ENCODE measurements around the gene MAD1L1.
A peak's percentile ranks its signal among the peaks of the same experiment; 100 is the strongest.

Gene MAD1L1

GRCh38 chr7:2014391-2015241 lies 218.1 kb downstream of the MAD1L1 start:
- Histone ChIP-seq H3K23ac (ENCODE audit: low read length in 2 of 2) (no peak overlapping the region), H2BK5ac (ENCODE audit: low read depth, low read length, poor library complexity, severe bottlenecking) (no peak overlapping the region), H3K4me2 (ENCODE audit: low read length, poor library complexity, severe bottlenecking) (no peak overlapping the region), H3K4ac (ENCODE audit: low read depth in 1 of 2, low read length in 2 of 2) (no peak overlapping the region), H2AFZ (ENCODE audit: low read depth, low read length) (no peak overlapping the region), H3K79me1 (replicated peaks; ENCODE audit: low read length, poor library complexity, severe bottlenecking) (peaks cover 12% of the 10 kb centered on the region), H3K27me3 (ENCODE audit: control insufficient read depth in 1 of 2, insufficient read depth in 1 of 2, low read length in 2 of 2) (no peaks in the 10 kb centered on the region), H3K36me3 (ENCODE audit: control insufficient read depth in 1 of 2, insufficient read depth in 2 of 2, low read depth in 1 of 2, low read length in 2 of 2) (peaks cover 5 to 42% of the 10 kb centered on the region in 2 experiments), H2AK5ac (ENCODE audit: low read length, severe bottlenecking) (no peak overlapping the region), H3K4me3 (ENCODE audit: insufficient read depth in 1 of 2, low read depth in 1 of 2, low read length in 2 of 2) (no peak overlapping the region), H2BK120ac (ENCODE audit: low read depth, low read length) (no peak overlapping the region), H3K9ac (ENCODE audit: low read length) (no peak overlapping the region), H4K91ac (ENCODE audit: low read length) (no peak overlapping the region), H3K4me1 (ENCODE audit: control insufficient read depth, insufficient read depth, low read depth, low read length) (peaks cover 29% of the 10 kb centered on the region), H2BK15ac (ENCODE audit: low read depth, poor library complexity, severe bottlenecking) (no peak overlapping the region), H3K14ac (ENCODE audit: low read length in 2 of 2) (no peak overlapping the region), H4K8ac (ENCODE audit: low read length) (no peak overlapping the region), H3K18ac (ENCODE audit: low read depth in 1 of 2, low read length in 2 of 2) (no peak overlapping the region), H3K27ac (ENCODE audit: low read length, poor library complexity, severe bottlenecking) (no peak overlapping the region), H3K9me3 (ENCODE audit: control insufficient read depth, low read length) (no peaks in the 10 kb centered on the region), H2BK12ac (ENCODE audit: low read length in 2 of 2) (no peak overlapping the region)
- 96% methylated on average over 47 of the region's 47 CpGs for WGBS
- no peak for DNase-seq

DNA sequence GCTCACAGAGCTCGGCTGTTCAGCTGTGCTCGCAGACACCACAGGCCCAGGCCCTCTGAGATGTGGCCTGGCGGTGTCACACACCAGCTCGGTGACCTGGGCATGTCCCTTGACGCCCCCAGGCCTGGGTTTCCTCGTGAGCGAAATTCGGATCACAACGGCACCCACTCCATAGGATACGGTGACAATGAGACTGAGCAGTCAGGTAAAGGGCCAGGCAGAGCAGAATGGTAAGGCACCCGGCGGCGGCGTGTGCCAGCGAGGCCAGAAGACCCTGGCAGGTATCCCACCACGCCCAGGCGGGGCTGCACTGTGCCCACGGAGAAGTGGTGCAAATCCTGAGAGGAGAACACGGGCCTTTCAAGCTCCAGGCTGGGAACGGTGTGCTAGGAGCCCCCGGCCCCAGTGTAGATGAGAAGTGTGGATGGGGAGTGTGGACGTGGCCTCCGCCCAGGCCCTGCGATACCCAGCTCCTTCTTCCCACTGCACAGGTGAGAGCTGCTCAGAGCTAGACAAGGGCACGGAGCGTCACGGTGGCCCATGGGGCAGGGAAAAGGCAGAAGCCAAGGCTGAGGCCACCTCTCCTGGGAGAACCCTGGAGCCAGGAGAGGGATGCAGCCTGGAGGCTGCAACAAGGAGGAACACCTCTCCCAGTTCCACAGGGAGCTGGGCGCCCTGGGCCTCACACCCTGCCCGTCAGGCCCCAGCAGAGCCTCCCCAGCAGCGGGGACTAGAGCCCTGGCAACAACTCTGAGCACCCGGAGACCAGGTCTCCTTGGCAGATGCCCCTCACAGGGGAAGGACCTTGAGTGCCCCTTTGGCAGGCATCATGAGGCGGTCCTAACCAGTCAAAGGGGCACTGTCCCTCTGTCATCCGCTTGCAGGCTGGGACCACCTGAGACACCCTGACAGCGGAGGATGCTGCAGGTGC lies 219.1 kb downstream of the MAD1L1 start:
- 95% methylated on average over 34 of the region's 34 CpGs for WGBS

DNA sequence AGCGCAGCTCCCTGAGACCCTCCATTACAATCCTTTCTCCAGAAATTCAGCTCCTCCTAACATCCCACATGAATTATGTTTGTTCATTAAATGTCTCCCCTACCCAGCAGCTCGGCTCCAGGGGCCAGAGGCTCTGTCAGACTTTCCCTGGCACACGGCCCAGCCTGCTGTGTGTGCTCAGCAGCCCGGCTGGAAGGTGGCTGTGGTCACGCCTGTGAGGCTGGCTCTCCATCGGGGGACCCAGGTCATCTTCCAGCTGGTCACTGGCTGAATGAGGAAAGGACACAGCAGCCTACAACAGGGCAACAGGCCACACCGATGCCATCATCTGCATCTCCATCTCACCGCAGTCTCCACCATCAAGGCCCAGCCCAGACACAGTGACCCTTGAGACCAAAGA lies 219.8 kb downstream of the MAD1L1 start:
- H3K18ac ChIP-seq (ENCODE audit: low read depth in 1 of 2, low read length in 2 of 2), result no peak overlapping the region
- H3K23ac ChIP-seq (ENCODE audit: low read length in 2 of 2), result no peak overlapping the region
- H4K91ac ChIP-seq (ENCODE audit: low read length), result no peak overlapping the region
- no peak overlapping the region for H3K27ac ChIP-seq (ENCODE audit: low read length, poor library complexity, severe bottlenecking)
- no peak overlapping the region for H3K4ac ChIP-seq (ENCODE audit: low read depth in 1 of 2, low read length in 2 of 2)
- H3K36me3 ChIP-seq (ENCODE audit: control insufficient read depth in 1 of 2, insufficient read depth in 2 of 2, low read depth in 1 of 2, low read length in 2 of 2), result peaks cover 5 to 56% of the 10 kb centered on the region in 2 experiments
- H3K4me1 ChIP-seq (ENCODE audit: control insufficient read depth, insufficient read depth, low read depth, low read length), result peaks cover 13% of the 10 kb centered on the region
- peak overlapping the region in 1 of 2 experiments; percentile 38 for H3K14ac ChIP-seq (ENCODE audit: low read length in 2 of 2)
- no peak overlapping the region for H3K9ac ChIP-seq (ENCODE audit: low read length)
- no peak overlapping the region for H3K4me3 ChIP-seq (ENCODE audit: insufficient read depth in 1 of 2, low read depth in 1 of 2, low read length in 2 of 2)
- H2BK5ac ChIP-seq (ENCODE audit: low read depth, low read length, poor library complexity, severe bottlenecking), result no peak overlapping the region
- 91% methylated on average over 8 of the region's 8 CpGs for WGBS
- no peak overlapping the region for H2BK12ac ChIP-seq (ENCODE audit: low read length in 2 of 2)
- H2AFZ ChIP-seq (ENCODE audit: low read depth, low read length), result no peak overlapping the region
- H2BK120ac ChIP-seq (ENCODE audit: low read depth, low read length), result no peak overlapping the region
- H4K8ac ChIP-seq (ENCODE audit: low read length), result no peak overlapping the region
- H3K9me3 ChIP-seq (ENCODE audit: control insufficient read depth, low read length), result no peaks in the 10 kb centered on the region
- no peak overlapping the region for H2BK15ac ChIP-seq (ENCODE audit: low read depth, poor library complexity, severe bottlenecking)
- no peak overlapping the region for H3K4me2 ChIP-seq (ENCODE audit: low read length, poor library complexity, severe bottlenecking)
- H2AK5ac ChIP-seq (ENCODE audit: low read length, severe bottlenecking), result no peak overlapping the region
- H3K27me3 ChIP-seq (ENCODE audit: control insufficient read depth in 1 of 2, insufficient read depth in 1 of 2, low read length in 2 of 2), result no peaks in the 10 kb centered on the region
- DNase-seq, result no peak
- H3K79me1 ChIP-seq (replicated peaks; ENCODE audit: low read length, poor library complexity, severe bottlenecking), result peaks cover 6% of the 10 kb centered on the region

More for the DNA sequence above, 219.1 kb downstream of the MAD1L1 start:
- Histone ChIP-seq H3K9me3 (ENCODE audit: control insufficient read depth, low read length) (no peaks in the 10 kb centered on the region), H3K4me1 (ENCODE audit: control insufficient read depth, insufficient read depth, low read depth, low read length) (peaks cover 19% of the 10 kb centered on the region), H3K4ac (ENCODE audit: low read depth in 1 of 2, low read length in 2 of 2) (no peak overlapping the region), H3K4me3 (ENCODE audit: insufficient read depth in 1 of 2, low read depth in 1 of 2, low read length in 2 of 2) (no peak overlapping the region), H2AK5ac (ENCODE audit: low read length, severe bottlenecking) (no peak overlapping the region), H2AFZ (ENCODE audit: low read depth, low read length) (no peak overlapping the region), H3K14ac (ENCODE audit: low read length in 2 of 2) (no peak overlapping the region), H3K36me3 (ENCODE audit: control insufficient read depth in 1 of 2, insufficient read depth in 2 of 2, low read depth in 1 of 2, low read length in 2 of 2) (peaks cover 5 to 49% of the 10 kb centered on the region in 2 experiments), H3K23ac (ENCODE audit: low read length in 2 of 2) (no peak overlapping the region), H3K9ac (ENCODE audit: low read length) (no peak overlapping the region), H4K91ac (ENCODE audit: low read length) (no peak overlapping the region), H3K79me1 (replicated peaks; ENCODE audit: low read length, poor library complexity, severe bottlenecking) (peaks cover 5% of the 10 kb centered on the region), H2BK5ac (ENCODE audit: low read depth, low read length, poor library complexity, severe bottlenecking) (no peak overlapping the region), H2BK120ac (ENCODE audit: low read depth, low read length) (no peak overlapping the region), H3K18ac (ENCODE audit: low read depth in 1 of 2, low read length in 2 of 2) (no peak overlapping the region), H2BK15ac (ENCODE audit: low read depth, poor library complexity, severe bottlenecking) (no peak overlapping the region), H4K8ac (ENCODE audit: low read length) (no peak overlapping the region), H3K27ac (ENCODE audit: low read length, poor library complexity, severe bottlenecking) (no peak overlapping the region), H2BK12ac (ENCODE audit: low read length in 2 of 2) (no peak overlapping the region), H3K4me2 (ENCODE audit: low read length, poor library complexity, severe bottlenecking) (no peak overlapping the region), H3K27me3 (ENCODE audit: control insufficient read depth in 1 of 2, insufficient read depth in 1 of 2, low read length in 2 of 2) (no peaks in the 10 kb centered on the region)
- DNase-seq, result no peak

Measured in mesenchymal stem cell (in vitro differentiated cells and primary cell).